Ascending aorta (tissue), 2 donors: ENCODE measurements around the gene TNIK. TPM values are rescaled to one million over a fixed set of nuclear protein-coding genes. Genes with fewer than 3 reads are reported as not detected.

Experiments used
- DNase-seq, 2 donors: peaks; one replicate each; pipeline ENCODE4 v3.0.0-alpha.2; 2019; ENCODE audit warnings: low spot score in 2 of 2
- H3K27ac ChIP-seq, 2 donors: fragments of 200-600 bp; sonication (generic); one replicate each; pipeline ENCODE4 v1.5.1; 2016 to 2017; ENCODE audit warnings: mild to moderate bottlenecking in 1 of 2
- H3K27me3 ChIP-seq: fragments of 200-600 bp; sonication (generic); one replicate; pipeline ENCODE4 v1.5.1; 2017
- H3K36me3 ChIP-seq, 2 donors: fragments of 200-600 bp; sonication (generic); one replicate each; pipeline ENCODE4 v1.5.1; 2016
- H3K4me1 ChIP-seq, 2 donors: fragments of 200-600 bp; sonication (generic); one replicate each; pipeline ENCODE4 v1.5.1; 2016 to 2017; ENCODE audit warnings: mild to moderate bottlenecking in 1 of 2
- H3K4me3 ChIP-seq, 2 donors: fragments of 200-600 bp; sonication (generic); one replicate each; pipeline ENCODE4 v1.5.1; 2016 to 2017; ENCODE audit warnings: mild to moderate bottlenecking in 1 of 2
- H3K9me3 ChIP-seq, 2 donors: fragments of 200-600 bp; sonication (generic); one replicate each; pipeline ENCODE4 v1.5.1; 2016
- CTCF ChIP-seq, 3 experiments: fragments of 200-600 bp in 2 of 3; fragments of 450-650 bp in 1 of 3; sonication (generic) in 2 of 3; IDR thresholded peaks; one replicate each; pipeline ENCODE4 v1.5.1; 2016 to 2019; ENCODE audit warnings: antibody characterized with exemption in 3 of 3, mild to moderate bottlenecking in 1 of 3, moderate library complexity in 1 of 3
- intact Hi-C: fragments of 100-400 bp; cut with DNase I; formaldehyde crosslinking; loops from one replicate; pipeline ENCODE4 v1.15.1; 2023
- total RNA-seq: library from RNA; depleted of rRNA; stranded (reverse); fragments of >200 nt; gene quantifications from one replicate; pipeline ENCODE4 v1.1.0, GENCODE V29; 2016

Gene TNIK
- total RNA-seq, 1 donor from 2014 or later, result 0.75 TPM

- Histone ChIP-seq H3K4me1 (peaks cover 0 to 13% of the 10 kb centered on the region in 2 donors), H3K27ac (peak overlapping the region in 1 of 2 donors; percentile 9), H3K36me3 (no peaks in the 10 kb centered on the region), H3K27me3 (no peaks in the 10 kb centered on the region), H3K4me3 (no peak overlapping the region), H3K9me3 (no peaks in the 10 kb centered on the region)
- intact Hi-C loops, result no loop called here
- no peak for TF ChIP-seq CTCF (IDR thresholded peaks at IDR 0.05)
- no peak for DNase-seq
Measured at GRCh38 chr3:171333784-171334464, 126.3 kb downstream of the TNIK start.

- no peaks in the 10 kb centered on the region for H3K36me3 ChIP-seq
- no peak for TF ChIP-seq CTCF (IDR thresholded peaks at IDR 0.05)
- H3K27ac ChIP-seq, result no peak overlapping the region
- no peaks in the 10 kb centered on the region for H3K27me3 ChIP-seq
- intact Hi-C loops, result no loop called here
- H3K4me1 ChIP-seq, result peaks cover 0 to 20% of the 10 kb centered on the region in 2 donors
- DNase-seq, result no peak
- no peaks in the 10 kb centered on the region for H3K9me3 ChIP-seq
- no peak overlapping the region for H3K4me3 ChIP-seq
Measured at GRCh38 chr3:171330938-171331337, 129.3 kb downstream of the TNIK start.

- Histone ChIP-seq H3K9me3 (no peaks in the 10 kb centered on the region), H3K27me3 (no peaks in the 10 kb centered on the region), H3K4me3 (no peak overlapping the region), H3K4me1 (peaks cover 0 to 20% of the 10 kb centered on the region in 2 donors), H3K36me3 (no peaks in the 10 kb centered on the region), H3K27ac (no peak overlapping the region)
- no peak for DNase-seq
- TF ChIP-seq CTCF (IDR thresholded peaks at IDR 0.05), result no peak
- intact Hi-C loops, result no loop called here
Measured at GRCh38 chr3:171329746-171330145, 130.5 kb downstream of the TNIK start.

GRCh38 chr3:171328419-171329082 is 131.7 kb downstream of the TNIK start:
- H3K4me3 ChIP-seq, result no peak overlapping the region
- no peaks in the 10 kb centered on the region for H3K36me3 ChIP-seq
- no peak for TF ChIP-seq CTCF (IDR thresholded peaks at IDR 0.05)
- no peaks in the 10 kb centered on the region for H3K9me3 ChIP-seq
- DNase-seq, result no peak
- H3K27me3 ChIP-seq, result no peaks in the 10 kb centered on the region
- no peak overlapping the region for H3K27ac ChIP-seq
- peaks cover 2 to 20% of the 10 kb centered on the region in 2 donors for H3K4me1 ChIP-seq
- intact Hi-C loops, result no loop called here

- Histone ChIP-seq H3K9me3 (no peaks in the 10 kb centered on the region), H3K27me3 (no peaks in the 10 kb centered on the region), H3K4me1 (peaks cover 2 to 20% of the 10 kb centered on the region in 2 donors), H3K4me3 (no peak overlapping the region), H3K36me3 (no peaks in the 10 kb centered on the region), H3K27ac (no peak overlapping the region)
- TF ChIP-seq CTCF (IDR thresholded peaks at IDR 0.05), result no peak
- intact Hi-C loops, result no loop called here
- no peak for DNase-seq
Measured at GRCh38 chr3:171327441-171328174, 132.6 kb downstream of the TNIK start.
